Trophoblast cell (in vitro differentiated cells and primary cell): ENCODE measurements around the gene DDX41.

Source experiments
- DNase-seq, 2 donors: peaks; one replicate each; pipeline ENCODE4 v3.0.0-alpha.2; 2016
- H2AFZ ChIP-seq: 2 replicates; pipeline ENCODE4 v1.6.1; 2013; ENCODE audit warnings: low read length, moderate library complexity, mild to moderate bottlenecking; ENCODE audit not compliant: insufficient read depth, poor library complexity
- H2AK5ac ChIP-seq: 2 replicates; pipeline ENCODE4 v1.6.1; 2013; ENCODE audit warnings: mild to moderate bottlenecking, low read length
- H2BK120ac ChIP-seq: 2 replicates; pipeline ENCODE4 v1.6.1; 2013; ENCODE audit warnings: low read length, mild to moderate bottlenecking, moderate library complexity; ENCODE audit not compliant: insufficient read depth, poor library complexity
- H2BK12ac ChIP-seq: 2 replicates; pipeline ENCODE4 v1.6.1; 2013; ENCODE audit warnings: mild to moderate bottlenecking, low read length, moderate library complexity
- H2BK5ac ChIP-seq: 2 replicates; pipeline ENCODE4 v1.6.1; 2013; ENCODE audit warnings: low read length, low read depth, moderate library complexity, mild to moderate bottlenecking; ENCODE audit not compliant: poor library complexity
- H3K14ac ChIP-seq: 2 replicates; pipeline ENCODE4 v1.6.1; 2013; ENCODE audit warnings: mild to moderate bottlenecking, low read length
- H3K18ac ChIP-seq: 2 replicates; pipeline ENCODE4 v1.6.1; 2013; ENCODE audit warnings: mild to moderate bottlenecking, low read length
- H3K23ac ChIP-seq: 2 replicates; pipeline ENCODE4 v1.6.1; 2013; ENCODE audit warnings: low read length
- H3K27ac ChIP-seq: 2 replicates; pipeline ENCODE4 v1.5.1; 2013; ENCODE audit warnings: low read depth, mild to moderate bottlenecking, inconsistent platforms, low read length, moderate library complexity
- H3K27me3 ChIP-seq: 2 replicates; pipeline ENCODE4 v1.6.1; 2013; ENCODE audit warnings: inconsistent platforms, mild to moderate bottlenecking, low read length, moderate library complexity; ENCODE audit not compliant: insufficient read depth
- H3K36me3 ChIP-seq, 2 experiments: 1 replicate in 1 of 2; 2 replicates in 1 of 2; pipeline ENCODE4 v1.6.1; 2013; ENCODE audit warnings: low read length in 2 of 2, mild to moderate bottlenecking in 2 of 2, moderate library complexity in 1 of 2; ENCODE audit not compliant: insufficient read depth in 2 of 2, control insufficient read depth in 1 of 2
- H3K4ac ChIP-seq: 2 replicates; pipeline ENCODE4 v1.6.1; 2013; ENCODE audit warnings: low read depth, mild to moderate bottlenecking, low read length, moderate library complexity
- H3K4me1 ChIP-seq, 2 experiments: 1 replicate in 1 of 2; 2 replicates in 1 of 2; pipeline ENCODE4 v1.6.1; 2013; ENCODE audit warnings: low read length in 2 of 2, mild to moderate bottlenecking in 2 of 2, moderate library complexity in 1 of 2; ENCODE audit not compliant: insufficient read depth in 2 of 2, control insufficient read depth in 1 of 2
- H3K4me2 ChIP-seq: 2 replicates; pipeline ENCODE4 v1.6.1; 2013; ENCODE audit warnings: inconsistent platforms, mild to moderate bottlenecking, low read length, moderate library complexity
- H3K4me3 ChIP-seq: 2 replicates; pipeline ENCODE4 v1.5.1; 2013; ENCODE audit warnings: mild to moderate bottlenecking, low read depth, low read length, inconsistent platforms
- H3K79me1 ChIP-seq: one replicate; pipeline ENCODE4 v1.6.1; 2013; ENCODE audit warnings: low read length
- H3K79me2 ChIP-seq: 2 replicates; pipeline ENCODE4 v1.6.1; 2013; ENCODE audit warnings: low read length, mild to moderate bottlenecking; ENCODE audit not compliant: control insufficient read depth, insufficient read depth, poor library complexity
- H3K9ac ChIP-seq: 2 replicates; pipeline ENCODE4 v1.6.1; 2013; ENCODE audit warnings: mild to moderate bottlenecking, low read length
- H3K9me3 ChIP-seq: 2 replicates; pipeline ENCODE4 v1.6.1; 2013; ENCODE audit warnings: low read depth, mild to moderate bottlenecking, control low read depth, inconsistent platforms, low read length; ENCODE audit not compliant: insufficient read depth
- H4K12ac ChIP-seq: 2 replicates; pipeline ENCODE4 v1.6.1; 2013; ENCODE audit warnings: low read depth, mild to moderate bottlenecking, low read length, moderate library complexity
- H4K8ac ChIP-seq: 2 replicates; pipeline ENCODE4 v1.6.1; 2013; ENCODE audit warnings: low read depth, mild to moderate bottlenecking, low read length, moderate library complexity
- H4K91ac ChIP-seq: one replicate; pipeline ENCODE4 v1.6.1; 2013; ENCODE audit warnings: low read depth, mild to moderate bottlenecking, low read length, moderate library complexity
- WGBS: extraction: QIAGEN DNeasy Blood & Tissue Kit; methylation state at CpG from one replicate; pipeline ENCODE4 v1.1.7; 2013; ENCODE audit warnings: missing lambda C conversion rate; ENCODE audit not compliant: insufficient read length, insufficient coverage; ENCODE audit errors: extremely low coverage; 5-methylcytosine and 5-hydroxymethylcytosine counted together

The DDX41 gene

GRCh38 chr5:177523711-177524538, 7.2 kb upstream of the DDX41 start:
- Histone ChIP-seq H3K18ac (no peak overlapping the region), H3K27me3 (no peaks in the 10 kb centered on the region), H4K12ac (no peak overlapping the region), H3K4me2 (no peak overlapping the region), H3K79me2 (no peaks in the 10 kb centered on the region), H3K14ac (no peak overlapping the region), H3K23ac (no peak overlapping the region), H2AFZ (no peak overlapping the region), H3K4ac (no peak overlapping the region), H4K8ac (no peak overlapping the region), H3K4me1 (no peaks in the 10 kb centered on the region), H3K36me3 (peaks cover 81 to 86% of the 10 kb centered on the region in 2 experiments), H4K91ac (no peak overlapping the region), H2BK120ac (no peak overlapping the region), H3K4me3 (no peak overlapping the region), H3K27ac (no peak overlapping the region), H2BK12ac (no peak overlapping the region), H2AK5ac (no peak overlapping the region), H3K9ac (no peak overlapping the region), H2BK5ac (no peak overlapping the region), H3K79me1 (no peaks in the 10 kb centered on the region), H3K9me3 (peaks cover 3% of the 10 kb centered on the region)
- no peak for DNase-seq
- WGBS: no CpG with 5 or more reads among the region's 19 CpGs

- Histone ChIP-seq H2BK5ac (no peak overlapping the region), H3K23ac (no peak overlapping the region), H3K14ac (no peak overlapping the region), H3K79me2 (peaks cover 3% of the 10 kb centered on the region), H3K18ac (no peak overlapping the region), H4K8ac (no peak overlapping the region), H3K79me1 (peaks cover 6% of the 10 kb centered on the region), H3K4me3 (no peak overlapping the region), H2BK120ac (no peak overlapping the region), H2AFZ (no peak overlapping the region), H3K9ac (no peak overlapping the region), H2AK5ac (no peak overlapping the region), H3K27ac (no peak overlapping the region), H3K4me1 (peaks cover 3% of the 10 kb centered on the region in 2 experiments), H2BK12ac (no peak overlapping the region), H4K91ac (no peak overlapping the region), H4K12ac (no peak overlapping the region), H3K4ac (no peak overlapping the region), H3K4me2 (no peak overlapping the region), H3K36me3 (peaks cover 55 to 59% of the 10 kb centered on the region in 2 experiments), H3K9me3 (peaks cover 3% of the 10 kb centered on the region), H3K27me3 (no peaks in the 10 kb centered on the region)
- no CpG with 5 or more reads among the region's 2 CpGs for WGBS
- DNase-seq: no peak
Observed at GRCh38 chr5:177520916-177521513, 4.3 kb upstream of the DDX41 start.

- Histone ChIP-seq H4K91ac (no peak overlapping the region), H3K27ac (no peak overlapping the region), H3K27me3 (no peaks in the 10 kb centered on the region), H3K18ac (no peak overlapping the region), H3K79me2 (peaks cover 3% of the 10 kb centered on the region), H4K12ac (no peak overlapping the region), H2BK5ac (no peak overlapping the region), H2BK12ac (no peak overlapping the region), H3K79me1 (peaks cover 6% of the 10 kb centered on the region), H2AK5ac (no peak overlapping the region), H3K9me3 (peaks cover 3% of the 10 kb centered on the region), H3K23ac (no peak overlapping the region), H4K8ac (no peak overlapping the region), H3K4me2 (no peak overlapping the region), H2AFZ (no peak overlapping the region), H3K9ac (no peak overlapping the region), H3K14ac (no peak overlapping the region), H3K36me3 (peaks cover 54 to 57% of the 10 kb centered on the region in 2 experiments), H3K4me1 (peaks cover 4 to 6% of the 10 kb centered on the region in 2 experiments), H3K4me3 (no peak overlapping the region), H3K4ac (no peak overlapping the region), H2BK120ac (no peak overlapping the region)
- whole genome bisulfite sequencing: no CpG with 5 or more reads among the region's 3 CpGs
- no peak for DNase-seq
Observed at GRCh38 chr5:177520271-177520670, 3.5 kb upstream of the DDX41 start.

- no peak overlapping the region for H2BK12ac ChIP-seq
- peaks cover 3% of the 10 kb centered on the region for H3K79me2 ChIP-seq
- H3K4me3 ChIP-seq: no peak overlapping the region
- H3K9me3 ChIP-seq: peaks cover 3% of the 10 kb centered on the region
- peaks cover 4 to 6% of the 10 kb centered on the region in 2 experiments for H3K4me1 ChIP-seq
- no peak overlapping the region for H4K12ac ChIP-seq
- H2BK120ac ChIP-seq: no peak overlapping the region
- H3K9ac ChIP-seq: no peak overlapping the region
- H3K4ac ChIP-seq: no peak overlapping the region
- H3K4me2 ChIP-seq: no peak overlapping the region
- H3K23ac ChIP-seq: no peak overlapping the region
- H2AK5ac ChIP-seq: no peak overlapping the region
- no peak overlapping the region for H2BK5ac ChIP-seq
- H3K27me3 ChIP-seq: no peaks in the 10 kb centered on the region
- no peak overlapping the region for H3K27ac ChIP-seq
- WGBS: no CpG with 5 or more reads among the region's 13 CpGs
- H3K79me1 ChIP-seq: peaks cover 6% of the 10 kb centered on the region
- no peak overlapping the region for H3K18ac ChIP-seq
- no peak overlapping the region for H4K8ac ChIP-seq
- no peak for DNase-seq
- H4K91ac ChIP-seq: no peak overlapping the region
- H2AFZ ChIP-seq: no peak overlapping the region
- H3K36me3 ChIP-seq: peaks cover 52 to 57% of the 10 kb centered on the region in 2 experiments
- no peak overlapping the region for H3K14ac ChIP-seq
Observed at GRCh38 chr5:177519463-177520235, 2.9 kb upstream of the DDX41 start.
